Subcutaneous adipose tissue (tissue), 4 donors: Measurements from ENCODE around the gene KIF26A. TPM values are rescaled to one million over a fixed set of nuclear protein-coding genes. Genes with fewer than 3 reads are reported as not detected.

Experiments
- CTCF ChIP-seq: fragments of 450-650 bp; IDR thresholded peaks from one replicate; pipeline ENCODE4 v1.5.1; 2016; ENCODE audit warnings: low read depth, mild to moderate bottlenecking, control low read depth, antibody characterized with exemption, moderate library complexity
- total RNA-seq, 4 donors: library from RNA; depleted of rRNA; stranded (reverse); fragments of >200 nt; gene quantifications; one replicate each; pipeline ENCODE4 v1.1.0, GENCODE V29; 2016

The KIF26A gene
- total RNA-seq, 4 donors from 2014 or later: 0.51 to 9.8 (median 0.88) TPM

- no peak for TF ChIP-seq CTCF
Measured at GRCh38 chr14:104192883-104193245, 54.5 kb downstream of the KIF26A start.

- TF ChIP-seq CTCF: no peak
Measured at GRCh38 chr14:104194016-104194415, 55.6 kb downstream of the KIF26A start.

- no peak for TF ChIP-seq CTCF
Measured at GRCh38 chr14:104194716-104195115, 56.3 kb downstream of the KIF26A start.

- no peak for TF ChIP-seq CTCF
Measured at GRCh38 chr14:104195361-104195760, 57.0 kb downstream of the KIF26A start.

GRCh38 chr14:104195878-104196277 lies 57.5 kb downstream of the KIF26A start:
- TF ChIP-seq CTCF: no peak

- TF ChIP-seq CTCF: no peak
Measured at GRCh38 chr14:104196461-104197140, 58.2 kb downstream of the KIF26A start.

GRCh38 chr14:104197449-104198247 lies 59.3 kb downstream of the KIF26A start:
- no peak for TF ChIP-seq CTCF
